ENCODE data around the gene HEXIM1.

Gene HEXIM1

DNA sequence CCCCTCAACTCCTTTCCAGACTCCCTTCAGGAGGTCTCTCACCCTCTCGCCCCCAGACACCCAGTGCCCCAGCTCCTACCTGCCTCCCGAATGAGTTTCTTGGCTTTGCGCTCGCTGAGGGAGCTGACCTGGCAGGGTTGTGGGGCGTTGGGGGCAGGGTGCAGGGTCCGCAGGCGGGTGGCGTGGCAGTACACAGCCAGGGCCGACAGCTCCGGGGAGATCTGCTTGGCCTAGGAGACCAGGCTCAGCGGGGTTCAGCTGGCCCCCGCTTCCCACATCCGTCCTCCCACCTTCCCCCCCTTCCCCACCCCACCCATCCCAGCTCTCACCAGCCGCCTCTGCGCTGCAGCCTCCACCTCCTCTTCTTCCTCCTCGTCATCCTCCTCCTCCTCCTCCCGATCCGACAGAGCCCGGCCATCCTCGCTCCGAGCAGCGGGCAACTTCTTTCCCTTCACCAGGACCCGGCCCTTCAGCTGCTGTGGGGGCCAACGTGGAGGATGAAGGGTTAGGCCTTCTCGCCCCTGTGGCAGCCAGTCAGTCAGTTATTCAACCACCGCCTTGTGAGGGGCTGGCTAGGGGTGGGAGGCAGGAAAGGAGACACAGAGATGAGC, 33.2 kb upstream of the HEXIM1 start:
- H3K27ac ChIP-seq (ENCODE audit: low read length): no peak overlapping the region
- no peak overlapping the region for H3K4me3 ChIP-seq (ENCODE audit: low read depth in 1 of 2, low read length in 2 of 2)
- peaks cover 0 to 22% of the 10 kb centered on the region in 2 donors for H3K36me3 ChIP-seq (ENCODE audit: control insufficient read depth in 1 of 2, insufficient read depth in 2 of 2, low read length in 2 of 2)
- H3K27me3 ChIP-seq (ENCODE audit: low read depth, low read length): no peaks in the 10 kb centered on the region
- H3K9me3 ChIP-seq (ENCODE audit: control insufficient read depth in 1 of 2, low read length in 2 of 2): no peaks in the 10 kb centered on the region
- peaks cover 0 to 9% of the 10 kb centered on the region in 2 donors for H3K4me1 ChIP-seq (ENCODE audit: control insufficient read depth in 1 of 2, insufficient read depth in 2 of 2, low read length in 2 of 2)

- Histone ChIP-seq H3K36me3 (ENCODE audit: control insufficient read depth in 1 of 2, insufficient read depth in 2 of 2, low read length in 2 of 2) (peaks cover 0 to 27% of the 10 kb centered on the region in 2 donors), H3K4me3 (ENCODE audit: low read depth in 1 of 2, low read length in 2 of 2) (no peak overlapping the region), H3K9me3 (ENCODE audit: control insufficient read depth in 1 of 2, low read length in 2 of 2) (no peaks in the 10 kb centered on the region), H3K27me3 (ENCODE audit: low read depth, low read length) (no peaks in the 10 kb centered on the region), H3K4me1 (ENCODE audit: control insufficient read depth in 1 of 2, insufficient read depth in 2 of 2, low read length in 2 of 2) (peaks cover 0 to 8% of the 10 kb centered on the region in 2 donors), H3K27ac (ENCODE audit: low read length) (no peak overlapping the region)
Observed at GRCh38 chr17:45115871-45116270, 32.4 kb upstream of the HEXIM1 start.

- Histone ChIP-seq H3K27ac (ENCODE audit: low read length) (no peak overlapping the region), H3K4me3 (ENCODE audit: low read depth in 1 of 2, low read length in 2 of 2) (no peak overlapping the region), H3K27me3 (ENCODE audit: low read depth, low read length) (no peaks in the 10 kb centered on the region), H3K4me1 (ENCODE audit: control insufficient read depth in 1 of 2, insufficient read depth in 2 of 2, low read length in 2 of 2) (peaks cover 0 to 2% of the 10 kb centered on the region in 2 donors), H3K36me3 (ENCODE audit: control insufficient read depth in 1 of 2, insufficient read depth in 2 of 2, low read length in 2 of 2) (peaks cover 0 to 27% of the 10 kb centered on the region in 2 donors), H3K9me3 (ENCODE audit: control insufficient read depth in 1 of 2, low read length in 2 of 2) (no peaks in the 10 kb centered on the region)
Observed at GRCh38 chr17:45116434-45117016, 31.8 kb upstream of the HEXIM1 start.

DNA sequence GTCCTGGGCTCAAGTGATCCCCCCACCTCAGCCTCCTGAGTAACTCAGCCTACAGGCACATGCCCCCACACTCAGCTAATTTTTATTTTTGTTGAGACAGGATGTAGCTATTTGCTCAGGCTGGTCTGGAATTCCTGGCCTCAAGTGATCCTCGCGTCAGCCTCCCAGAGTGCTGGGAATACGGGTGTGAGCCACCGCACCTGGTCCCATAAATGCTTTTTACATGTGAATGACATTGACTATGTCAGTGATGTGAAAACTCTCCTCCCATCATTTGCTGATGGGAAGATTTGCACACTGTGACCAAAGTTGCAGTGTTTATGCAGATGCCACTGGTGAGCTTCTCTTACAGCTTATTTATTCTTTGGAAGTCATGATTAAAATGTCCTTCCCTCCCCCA, 30.9 kb upstream of the HEXIM1 start:
- Histone ChIP-seq H3K27me3 (ENCODE audit: low read depth, low read length) (no peaks in the 10 kb centered on the region), H3K36me3 (ENCODE audit: control insufficient read depth in 1 of 2, insufficient read depth in 2 of 2, low read length in 2 of 2) (peaks cover 0 to 27% of the 10 kb centered on the region in 2 donors), H3K27ac (ENCODE audit: low read length) (no peak overlapping the region), H3K9me3 (ENCODE audit: control insufficient read depth in 1 of 2, low read length in 2 of 2) (no peaks in the 10 kb centered on the region), H3K4me1 (ENCODE audit: control insufficient read depth in 1 of 2, insufficient read depth in 2 of 2, low read length in 2 of 2) (no peaks in the 10 kb centered on the region), H3K4me3 (ENCODE audit: low read depth in 1 of 2, low read length in 2 of 2) (no peak overlapping the region)

DNA sequence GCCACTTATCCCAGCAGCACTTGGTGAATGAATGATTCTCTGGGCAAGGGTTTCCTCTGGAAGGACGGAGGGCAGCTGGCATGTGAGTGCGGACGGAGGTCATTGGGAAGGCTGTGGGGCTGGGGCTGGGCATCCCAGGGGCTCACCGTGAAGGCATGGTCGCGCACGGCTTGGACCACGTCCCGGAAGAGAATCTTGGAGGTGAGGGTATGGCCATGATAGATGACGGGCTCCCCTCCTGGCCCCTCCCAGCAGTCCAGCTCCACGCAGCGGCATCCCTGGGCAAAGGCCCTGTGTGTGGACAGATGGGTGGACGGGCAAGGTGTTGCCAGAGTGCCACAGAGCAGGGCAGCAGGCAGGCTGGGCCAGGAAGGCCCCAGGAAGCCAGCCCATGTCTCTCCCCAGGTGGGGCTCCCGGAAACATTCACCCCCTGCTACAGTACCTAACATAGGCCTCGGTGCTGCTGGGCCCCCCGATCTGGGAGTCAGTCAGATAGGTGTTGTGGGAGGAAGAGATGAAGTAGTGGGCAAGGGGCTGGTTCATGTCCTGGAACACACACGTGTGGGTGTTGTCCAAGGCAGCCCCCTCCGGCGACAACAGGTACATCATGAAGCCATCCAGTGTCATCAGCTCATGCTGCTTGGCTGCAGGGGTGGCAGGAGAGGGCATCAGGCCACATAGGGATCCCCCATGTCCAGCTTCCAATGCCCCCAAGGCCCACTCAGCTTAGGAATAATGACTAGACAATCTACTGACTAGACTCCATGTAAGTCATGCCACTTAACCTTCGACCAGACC, 30.2 kb upstream of the HEXIM1 start:
- no peaks in the 10 kb centered on the region for H3K4me1 ChIP-seq (ENCODE audit: control insufficient read depth in 1 of 2, insufficient read depth in 2 of 2, low read length in 2 of 2)
- H3K36me3 ChIP-seq (ENCODE audit: control insufficient read depth in 1 of 2, insufficient read depth in 2 of 2, low read length in 2 of 2): peaks cover 0 to 25% of the 10 kb centered on the region in 2 donors
- H3K4me3 ChIP-seq (ENCODE audit: low read depth in 1 of 2, low read length in 2 of 2): no peak overlapping the region
- H3K9me3 ChIP-seq (ENCODE audit: control insufficient read depth in 1 of 2, low read length in 2 of 2): no peaks in the 10 kb centered on the region
- H3K27ac ChIP-seq (ENCODE audit: low read length): no peak overlapping the region
- no peaks in the 10 kb centered on the region for H3K27me3 ChIP-seq (ENCODE audit: low read depth, low read length)

DNA sequence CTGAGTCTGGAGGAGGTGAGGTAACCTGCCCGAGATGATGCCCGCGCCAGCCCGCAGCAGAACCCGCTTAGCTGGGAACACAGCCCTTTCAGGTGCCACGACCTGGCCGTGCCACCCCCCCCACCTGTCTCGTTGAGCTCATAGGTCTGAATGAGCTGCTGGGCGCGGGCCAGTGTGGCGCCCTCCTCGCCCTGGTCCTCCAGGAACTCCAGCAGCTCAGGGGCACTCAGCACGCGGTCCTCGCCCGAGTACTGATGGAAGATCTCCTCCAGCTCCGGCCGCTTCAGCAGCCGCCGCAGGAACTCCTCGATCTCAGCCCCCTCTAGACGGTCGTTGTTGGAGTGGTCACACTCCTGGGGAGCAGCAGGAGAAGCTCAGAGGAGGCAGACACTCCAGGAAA, 29.6 kb upstream of the HEXIM1 start:
- H3K4me3 ChIP-seq (ENCODE audit: low read depth in 1 of 2, low read length in 2 of 2): no peak overlapping the region
- H3K4me1 ChIP-seq (ENCODE audit: control insufficient read depth in 1 of 2, insufficient read depth in 2 of 2, low read length in 2 of 2): peaks cover 0 to under 1% of the 10 kb centered on the region in 2 donors
- H3K27me3 ChIP-seq (ENCODE audit: low read depth, low read length): no peaks in the 10 kb centered on the region
- no peaks in the 10 kb centered on the region for H3K9me3 ChIP-seq (ENCODE audit: control insufficient read depth in 1 of 2, low read length in 2 of 2)
- H3K27ac ChIP-seq (ENCODE audit: low read length): no peak overlapping the region
- H3K36me3 ChIP-seq (ENCODE audit: control insufficient read depth in 1 of 2, insufficient read depth in 2 of 2, low read length in 2 of 2): peaks cover 0 to 25% of the 10 kb centered on the region in 2 donors

DNA sequence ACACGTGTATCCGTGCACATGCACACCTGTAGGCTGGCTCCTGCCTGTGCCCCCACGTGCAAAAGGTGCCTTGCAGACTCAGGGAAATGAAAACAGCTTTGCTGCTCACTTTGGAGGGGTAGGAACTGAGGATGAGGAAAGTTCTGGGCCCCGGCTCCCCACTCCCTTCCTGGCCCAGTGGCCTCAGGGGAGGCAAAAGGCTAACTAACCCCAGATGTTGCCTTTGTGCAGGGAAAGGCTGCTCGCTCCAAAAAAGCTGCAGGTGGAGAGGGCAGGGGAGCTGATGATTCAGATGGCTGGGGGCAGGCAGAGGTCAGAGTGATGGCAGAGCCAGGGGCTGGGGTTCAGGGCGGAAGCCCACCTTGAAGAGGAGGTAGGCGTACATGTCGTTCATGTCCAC, 28.3 kb upstream of the HEXIM1 start:
- Histone ChIP-seq H3K4me1 (ENCODE audit: control insufficient read depth in 1 of 2, insufficient read depth in 2 of 2, low read length in 2 of 2) (peaks cover 4 to 7% of the 10 kb centered on the region in 2 donors), H3K4me3 (ENCODE audit: low read depth in 1 of 2, low read length in 2 of 2) (no peak overlapping the region), H3K36me3 (ENCODE audit: control insufficient read depth in 1 of 2, insufficient read depth in 2 of 2, low read length in 2 of 2) (peaks cover 0 to 25% of the 10 kb centered on the region in 2 donors), H3K9me3 (ENCODE audit: control insufficient read depth in 1 of 2, low read length in 2 of 2) (no peaks in the 10 kb centered on the region), H3K27me3 (ENCODE audit: low read depth, low read length) (no peaks in the 10 kb centered on the region), H3K27ac (ENCODE audit: low read length) (no peak overlapping the region)

- Histone ChIP-seq H3K36me3 (ENCODE audit: control insufficient read depth in 1 of 2, insufficient read depth in 2 of 2, low read length in 2 of 2) (peaks cover 0 to 25% of the 10 kb centered on the region in 2 donors), H3K4me3 (ENCODE audit: low read depth in 1 of 2, low read length in 2 of 2) (no peak overlapping the region), H3K27ac (ENCODE audit: low read length) (no peak overlapping the region), H3K9me3 (ENCODE audit: control insufficient read depth in 1 of 2, low read length in 2 of 2) (no peaks in the 10 kb centered on the region), H3K4me1 (ENCODE audit: control insufficient read depth in 1 of 2, insufficient read depth in 2 of 2, low read length in 2 of 2) (peaks cover 4 to 7% of the 10 kb centered on the region in 2 donors), H3K27me3 (ENCODE audit: low read depth, low read length) (no peaks in the 10 kb centered on the region)
Observed at GRCh38 chr17:45120558-45120957, 27.7 kb upstream of the HEXIM1 start.

DNA sequence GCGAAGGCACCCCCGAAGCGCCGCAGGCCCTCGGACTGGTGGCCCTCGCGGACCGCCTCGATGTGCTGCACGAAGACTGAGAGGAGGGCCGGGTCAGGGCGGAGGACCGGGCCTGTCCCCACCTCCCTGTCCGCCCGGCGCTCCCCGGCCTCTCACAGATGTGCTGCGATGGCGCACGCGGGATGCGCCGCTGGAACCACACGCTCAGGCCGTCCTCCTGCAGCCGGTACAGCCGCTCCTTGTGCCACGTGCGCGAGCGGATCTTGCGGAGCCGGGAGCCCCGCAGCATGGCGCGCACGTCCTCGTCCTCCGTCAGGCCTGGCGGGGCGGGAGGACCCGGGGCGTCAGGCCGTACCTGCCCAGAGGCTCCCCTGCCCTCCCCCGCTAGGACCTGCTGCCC, 27.2 kb upstream of the HEXIM1 start:
- H3K27ac ChIP-seq (ENCODE audit: low read length): no peak overlapping the region
- peaks cover 4 to 7% of the 10 kb centered on the region in 2 donors for H3K4me1 ChIP-seq (ENCODE audit: control insufficient read depth in 1 of 2, insufficient read depth in 2 of 2, low read length in 2 of 2)
- H3K9me3 ChIP-seq (ENCODE audit: control insufficient read depth in 1 of 2, low read length in 2 of 2): no peaks in the 10 kb centered on the region
- no peaks in the 10 kb centered on the region for H3K27me3 ChIP-seq (ENCODE audit: low read depth, low read length)
- peaks cover 0 to 25% of the 10 kb centered on the region in 2 donors for H3K36me3 ChIP-seq (ENCODE audit: control insufficient read depth in 1 of 2, insufficient read depth in 2 of 2, low read length in 2 of 2)
- no peak overlapping the region for H3K4me3 ChIP-seq (ENCODE audit: low read depth in 1 of 2, low read length in 2 of 2)

GRCh38 chr17:45123076-45123770, 25.1 kb upstream of the HEXIM1 start:
- Histone ChIP-seq H3K9me3 (ENCODE audit: control insufficient read depth in 1 of 2, low read length in 2 of 2) (no peaks in the 10 kb centered on the region), H3K4me3 (ENCODE audit: low read depth in 1 of 2, low read length in 2 of 2) (no peak overlapping the region), H3K4me1 (ENCODE audit: control insufficient read depth in 1 of 2, insufficient read depth in 2 of 2, low read length in 2 of 2) (peaks cover 13 to 17% of the 10 kb centered on the region in 2 donors), H3K27ac (ENCODE audit: low read length) (no peak overlapping the region), H3K27me3 (ENCODE audit: low read depth, low read length) (no peaks in the 10 kb centered on the region), H3K36me3 (ENCODE audit: control insufficient read depth in 1 of 2, insufficient read depth in 2 of 2, low read length in 2 of 2) (peaks cover 0 to 19% of the 10 kb centered on the region in 2 donors)

Data from muscle layer of duodenum (tissue), 2 donors.